ENCODE measurements around the gene WDR77.

WDR77 gene

DNA sequence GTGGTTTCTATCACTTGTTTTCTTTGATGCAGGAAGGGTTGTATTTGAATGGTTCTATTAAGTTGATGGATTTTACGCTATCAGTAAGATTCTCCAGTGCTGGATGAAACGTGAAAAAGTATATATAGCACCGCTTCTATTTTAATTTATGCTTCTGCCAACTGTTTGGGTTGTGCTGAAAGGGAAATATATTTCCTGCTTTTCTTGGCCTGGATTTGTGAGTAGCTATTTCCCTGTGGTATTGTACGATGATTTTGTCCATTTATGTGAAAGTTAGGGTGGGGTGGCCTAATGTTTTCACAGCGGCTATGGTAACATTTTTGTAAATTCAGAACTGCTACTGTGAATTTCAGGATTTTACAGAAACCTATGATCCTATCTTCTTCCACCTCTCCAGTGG lies 25.1 kb upstream of the WDR77 start:
- TF ChIP-seq, protein P1, sequence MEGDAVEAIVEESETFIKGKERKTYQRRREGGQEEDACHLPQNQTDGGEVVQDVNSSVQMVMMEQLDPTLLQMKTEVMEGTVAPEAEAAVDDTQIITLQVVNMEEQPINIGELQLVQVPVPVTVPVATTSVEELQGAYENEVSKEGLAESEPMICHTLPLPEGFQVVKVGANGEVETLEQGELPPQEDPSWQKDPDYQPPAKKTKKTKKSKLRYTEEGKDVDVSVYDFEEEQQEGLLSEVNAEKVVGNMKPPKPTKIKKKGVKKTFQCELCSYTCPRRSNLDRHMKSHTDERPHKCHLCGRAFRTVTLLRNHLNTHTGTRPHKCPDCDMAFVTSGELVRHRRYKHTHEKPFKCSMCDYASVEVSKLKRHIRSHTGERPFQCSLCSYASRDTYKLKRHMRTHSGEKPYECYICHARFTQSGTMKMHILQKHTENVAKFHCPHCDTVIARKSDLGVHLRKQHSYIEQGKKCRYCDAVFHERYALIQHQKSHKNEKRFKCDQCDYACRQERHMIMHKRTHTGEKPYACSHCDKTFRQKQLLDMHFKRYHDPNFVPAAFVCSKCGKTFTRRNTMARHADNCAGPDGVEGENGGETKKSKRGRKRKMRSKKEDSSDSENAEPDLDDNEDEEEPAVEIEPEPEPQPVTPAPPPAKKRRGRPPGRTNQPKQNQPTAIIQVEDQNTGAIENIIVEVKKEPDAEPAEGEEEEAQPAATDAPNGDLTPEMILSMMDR (IDR thresholded peaks at IDR 0.05; ENCODE audit: borderline replicate concordance, control extremely low read depth, extremely low read depth, insufficient read depth, missing control alignments): no peak
- DNase-seq (ENCODE audit: low spot score): no peak
- in situ Hi-C loops (cut with MboI; ENCODE audit: low sequenced_read_pairs, unreplicated experiment): no loop called here

DNA sequence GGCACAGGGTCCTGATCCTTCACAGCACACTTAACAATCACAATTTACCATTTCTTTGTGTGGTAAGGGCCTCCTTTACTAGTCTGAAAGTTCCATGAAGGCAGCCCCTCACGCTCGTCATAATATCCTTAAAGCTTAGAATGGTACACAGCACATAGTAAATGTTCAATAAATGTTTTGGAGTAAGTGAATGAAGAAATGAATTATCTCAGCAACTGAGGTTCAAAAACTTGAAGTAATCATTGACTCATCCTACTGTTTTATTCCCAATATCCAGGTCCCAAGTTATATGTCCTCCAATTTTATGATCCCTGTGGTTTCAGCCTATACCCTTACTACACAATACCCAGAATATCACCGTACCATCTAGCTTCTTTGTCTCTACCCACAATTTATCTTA lies 22.5 kb upstream of the WDR77 start:
- DNase-seq (ENCODE audit: low spot score): no peak
- TF ChIP-seq, protein P1 (IDR thresholded peaks at IDR 0.05; ENCODE audit: borderline replicate concordance, control extremely low read depth, extremely low read depth, insufficient read depth, missing control alignments): no peak
- in situ Hi-C loops (cut with MboI; ENCODE audit: low sequenced_read_pairs, unreplicated experiment): no loop called here

DNA sequence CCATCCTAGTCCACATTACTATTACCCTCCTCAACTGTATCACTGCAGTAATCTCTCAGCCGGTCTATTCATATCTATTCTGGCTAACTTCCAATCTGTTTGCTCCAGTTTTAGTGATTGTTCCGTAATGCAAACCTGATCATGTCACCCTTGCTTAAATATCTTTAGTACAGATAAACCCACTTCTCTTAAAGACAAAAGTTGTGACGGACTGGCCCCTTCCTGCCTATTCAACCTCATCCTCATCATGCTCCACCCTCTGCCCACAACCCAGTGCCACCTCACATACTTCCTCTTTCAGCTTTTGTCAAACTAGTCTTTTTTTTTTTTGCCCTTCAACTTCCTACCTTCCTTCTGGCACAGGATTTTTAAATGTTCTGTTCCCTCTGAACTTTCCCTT lies 22.0 kb upstream of the WDR77 start:
- in situ Hi-C loops (cut with MboI; ENCODE audit: low sequenced_read_pairs, unreplicated experiment): no loop called here
- TF ChIP-seq, protein P1 (IDR thresholded peaks at IDR 0.05; ENCODE audit: borderline replicate concordance, control extremely low read depth, extremely low read depth, insufficient read depth, missing control alignments): no peak
- DNase-seq (ENCODE audit: low spot score): no peak

DNA sequence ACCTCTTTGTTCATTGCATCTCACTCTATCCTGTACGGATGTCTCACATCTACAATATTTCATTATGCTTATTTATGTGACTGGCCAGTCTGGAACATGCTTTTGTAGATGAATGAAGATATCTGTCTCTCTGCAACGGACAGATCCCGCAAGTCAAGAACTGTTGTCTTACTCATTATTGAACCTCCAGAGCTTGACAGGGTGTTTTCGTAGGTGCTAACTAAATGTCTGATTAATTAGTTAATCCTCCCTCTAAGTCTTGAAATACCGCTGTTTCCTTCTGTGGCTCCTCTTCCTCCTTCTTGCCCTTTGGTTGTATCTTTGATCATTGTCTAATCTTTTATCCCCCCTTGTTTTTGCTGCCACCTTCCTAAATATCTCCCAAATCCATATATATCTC lies 21.5 kb upstream of the WDR77 start:
- in situ Hi-C loops (cut with MboI; ENCODE audit: low sequenced_read_pairs, unreplicated experiment): no loop called here
- DNase-seq (ENCODE audit: low spot score): no peak
- TF ChIP-seq, protein P1 (IDR thresholded peaks at IDR 0.05; ENCODE audit: borderline replicate concordance, control extremely low read depth, extremely low read depth, insufficient read depth, missing control alignments): no peak

DNA sequence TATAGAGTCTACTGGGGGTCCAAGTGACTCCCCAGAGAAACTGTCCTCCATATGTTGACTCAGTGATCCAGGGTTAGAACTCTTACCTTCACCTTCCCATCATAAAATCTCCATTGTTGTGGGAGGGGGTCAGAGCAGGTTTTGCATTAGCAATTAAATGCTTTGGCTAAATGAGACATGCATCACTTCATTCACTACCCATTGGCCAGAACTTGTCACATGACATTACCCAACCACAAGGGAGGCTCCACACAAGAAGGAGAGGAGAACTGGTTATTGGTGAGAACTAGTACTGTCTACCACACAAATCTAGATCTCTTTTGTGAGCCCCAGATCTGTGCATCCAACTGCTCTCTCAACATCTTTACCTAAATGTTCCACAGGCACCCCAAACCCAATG lies 20.5 kb upstream of the WDR77 start:
- TF ChIP-seq, protein P1 (IDR thresholded peaks at IDR 0.05; ENCODE audit: borderline replicate concordance, control extremely low read depth, extremely low read depth, insufficient read depth, missing control alignments): no peak
- in situ Hi-C loops (cut with MboI; ENCODE audit: low sequenced_read_pairs, unreplicated experiment): no loop called here
- no peak for DNase-seq (ENCODE audit: low spot score)

DNA sequence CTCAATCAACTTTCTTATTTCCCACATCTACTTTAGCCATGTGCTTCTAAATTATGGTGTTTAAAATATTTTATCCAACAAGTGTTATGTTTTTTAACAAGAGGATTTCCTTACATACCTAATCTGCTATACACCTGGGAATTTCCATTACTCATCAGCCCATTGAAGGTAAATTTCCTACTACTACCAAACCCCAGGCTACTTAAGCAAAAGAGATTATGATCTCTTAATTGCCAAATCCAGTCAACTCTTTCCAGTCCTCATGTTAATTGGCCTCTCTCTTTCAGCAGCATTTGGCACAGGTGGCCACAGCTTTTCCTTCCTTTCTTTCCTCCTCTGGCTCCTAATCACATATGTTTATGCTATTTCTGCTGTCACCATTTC lies 19.7 kb upstream of the WDR77 start:
- in situ Hi-C loops (cut with MboI; ENCODE audit: low sequenced_read_pairs, unreplicated experiment): no loop called here
- TF ChIP-seq, protein P1 (IDR thresholded peaks at IDR 0.05; ENCODE audit: borderline replicate concordance, control extremely low read depth, extremely low read depth, insufficient read depth, missing control alignments): no peak
- DNase-seq (ENCODE audit: low spot score): no peak
